GM18520 (cell line): Measurements from ENCODE around the gene MED15.
"Not testable (repeated sequence)": the region's sequence is repeated elsewhere in the genome, so short reads cannot be mapped to it uniquely, and the experiment has no call there.

Experiments used
- ATAC-seq: cut with Tn5 transposase; IDR thresholded peaks from one replicate; pipeline ENCODE4 v1.9.1; 2021; ENCODE audit not compliant: unreplicated experiment

MED15 gene

GRCh38 chr22:20581503-20582170 is 74.2 kb downstream of the MED15 start:
- ATAC-seq = no peak

GRCh38 chr22:20582171-20582511 is 74.7 kb downstream of the MED15 start:
- no peak for ATAC-seq

- no peak for ATAC-seq
Measured at GRCh38 chr22:20582520-20583361, 75.3 kb downstream of the MED15 start.

- ATAC-seq = no peak
Measured at GRCh38 chr22:20583471-20583922, 76.1 kb downstream of the MED15 start.

- no peak for ATAC-seq
Measured at GRCh38 chr22:20584029-20584871, 76.8 kb downstream of the MED15 start.

GRCh38 chr22:20584872-20585638 is 77.6 kb downstream of the MED15 start:
- ATAC-seq = no peak

GRCh38 chr22:20585639-20586402 is 78.4 kb downstream of the MED15 start:
- ATAC-seq = no peak

- no peak for ATAC-seq
Measured at GRCh38 chr22:20586403-20586745, 79.0 kb downstream of the MED15 start.

GRCh38 chr22:20587206-20587958 is 80.0 kb downstream of the MED15 start:
- no peak for ATAC-seq

- no peak for ATAC-seq
Measured at GRCh38 chr22:20588092-20588842, 80.9 kb downstream of the MED15 start.

GRCh38 chr22:20588843-20589581 is 81.6 kb downstream of the MED15 start:
- ATAC-seq = no peak

GRCh38 chr22:20589614-20590476 is 82.4 kb downstream of the MED15 start:
- no peak for ATAC-seq

GRCh38 chr22:20590477-20591294 is 83.3 kb downstream of the MED15 start:
- ATAC-seq = no peak

- ATAC-seq = no peak
Measured at GRCh38 chr22:20591295-20591645, 83.9 kb downstream of the MED15 start.

GRCh38 chr22:20591660-20592310 is 84.4 kb downstream of the MED15 start:
- ATAC-seq = no peak

- not testable (repeated sequence) for ATAC-seq
Measured at GRCh38 chr22:20594038-20594437, 86.6 kb downstream of the MED15 start.
